RWPE1 (cell line): ENCODE measurements around the gene MYO5A.

Experiments used
- CTCF ChIA-PET: fragments of 350-600 bp; sonication (Branson Sonifier 250); formaldehyde crosslinking; extraction: SDS; loops from one replicate; lab custom pipeline; 2021; lab: Yijun Ruan, JAX
- POLR2A ChIA-PET: fragments of 400-600 bp; formaldehyde crosslinking; extraction: SDS; loops from one replicate; lab custom pipeline; 2020; ENCODE audit warnings: antibody characterized with exemption; ENCODE audit not compliant: low non-redundant PET; lab: Yijun Ruan, JAX
- DNase-seq: peaks from one replicate; pipeline ENCODE4 v3.0.0; 2012; ENCODE audit warnings: low spot score
- H3K27ac ChIP-seq: fragments of 450-650 bp; 2 replicates; pipeline ENCODE4 v1.5.1; 2017
- TF ChIP-seq, protein P1 (sequence below): fragments of 450-650 bp; conservative IDR thresholded peaks from 2 replicates; pipeline ENCODE4 v1.5.1; 2017; ENCODE audit warnings: low read depth, mild to moderate bottlenecking

Gene MYO5A

DNA sequence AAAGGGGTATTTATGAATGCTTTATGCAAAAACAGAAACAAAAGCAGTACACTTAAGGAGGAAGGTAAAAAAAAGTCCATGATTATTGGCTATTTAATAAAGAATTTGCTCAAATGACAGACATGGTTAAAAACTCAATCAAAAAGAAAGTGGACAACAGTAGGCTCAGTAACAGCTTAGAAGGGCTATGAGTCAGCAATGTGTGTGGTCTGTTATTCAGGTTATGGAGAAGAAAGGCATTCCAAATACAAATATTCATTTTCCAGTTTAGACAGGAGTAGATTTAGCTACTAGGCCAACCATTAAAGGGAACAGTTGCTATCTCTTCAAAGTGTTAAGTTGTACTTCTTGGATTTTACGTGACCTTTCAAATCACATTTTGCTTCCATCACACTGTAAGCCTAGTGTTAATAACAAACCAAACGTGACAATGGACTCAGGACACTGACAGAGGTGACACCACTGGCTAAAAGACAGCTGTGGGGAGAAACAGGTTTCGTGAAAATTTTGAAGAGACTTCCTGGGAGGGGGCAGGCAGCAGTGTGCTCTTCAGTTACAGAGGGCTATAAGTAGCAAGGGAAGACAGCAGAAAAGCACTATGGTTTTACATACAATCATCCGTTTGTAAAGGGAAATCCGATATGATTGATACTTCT, 191.4 kb downstream of the MYO5A start:
- ChIA-PET CTCF (interaction anchor here (0.6 kb wide), 1 partner anchor 186 kb away, joined by 4 read pairs; no protein-coding TSS in a partner anchor), POLR2A (interaction anchor here (0.6 kb wide), 1 partner anchor 212 kb away, joined by 4 read pairs; no protein-coding TSS in a partner anchor)
- no peak overlapping the region for H3K27ac ChIP-seq
- DNase-seq = peak; percentile 77
- TF ChIP-seq, protein P1, sequence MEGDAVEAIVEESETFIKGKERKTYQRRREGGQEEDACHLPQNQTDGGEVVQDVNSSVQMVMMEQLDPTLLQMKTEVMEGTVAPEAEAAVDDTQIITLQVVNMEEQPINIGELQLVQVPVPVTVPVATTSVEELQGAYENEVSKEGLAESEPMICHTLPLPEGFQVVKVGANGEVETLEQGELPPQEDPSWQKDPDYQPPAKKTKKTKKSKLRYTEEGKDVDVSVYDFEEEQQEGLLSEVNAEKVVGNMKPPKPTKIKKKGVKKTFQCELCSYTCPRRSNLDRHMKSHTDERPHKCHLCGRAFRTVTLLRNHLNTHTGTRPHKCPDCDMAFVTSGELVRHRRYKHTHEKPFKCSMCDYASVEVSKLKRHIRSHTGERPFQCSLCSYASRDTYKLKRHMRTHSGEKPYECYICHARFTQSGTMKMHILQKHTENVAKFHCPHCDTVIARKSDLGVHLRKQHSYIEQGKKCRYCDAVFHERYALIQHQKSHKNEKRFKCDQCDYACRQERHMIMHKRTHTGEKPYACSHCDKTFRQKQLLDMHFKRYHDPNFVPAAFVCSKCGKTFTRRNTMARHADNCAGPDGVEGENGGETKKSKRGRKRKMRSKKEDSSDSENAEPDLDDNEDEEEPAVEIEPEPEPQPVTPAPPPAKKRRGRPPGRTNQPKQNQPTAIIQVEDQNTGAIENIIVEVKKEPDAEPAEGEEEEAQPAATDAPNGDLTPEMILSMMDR = no peak

DNA sequence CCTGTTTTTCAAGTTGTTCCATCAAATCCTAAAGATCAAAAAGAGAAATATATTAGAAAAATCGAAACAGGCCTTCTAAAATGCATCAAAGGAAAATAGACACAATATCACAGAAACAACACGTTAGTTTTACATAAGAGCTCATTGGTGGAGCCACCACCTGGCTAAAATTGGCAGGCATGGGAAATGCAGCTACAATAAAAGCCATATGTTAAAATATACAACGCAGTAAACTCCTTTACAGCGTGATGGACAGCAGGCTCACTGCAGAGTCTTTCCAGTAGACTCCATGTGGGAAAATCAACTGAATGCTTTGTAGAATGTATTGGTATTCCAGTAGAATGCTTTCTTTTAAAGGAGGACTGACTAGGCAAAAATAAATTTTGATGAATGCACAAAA, 192.2 kb downstream of the MYO5A start:
- TF ChIP-seq, protein P1 = no peak
- ChIA-PET CTCF (no interaction called here), POLR2A (no interaction called here)
- no peak overlapping the region for H3K27ac ChIP-seq
- no peak for DNase-seq

DNA sequence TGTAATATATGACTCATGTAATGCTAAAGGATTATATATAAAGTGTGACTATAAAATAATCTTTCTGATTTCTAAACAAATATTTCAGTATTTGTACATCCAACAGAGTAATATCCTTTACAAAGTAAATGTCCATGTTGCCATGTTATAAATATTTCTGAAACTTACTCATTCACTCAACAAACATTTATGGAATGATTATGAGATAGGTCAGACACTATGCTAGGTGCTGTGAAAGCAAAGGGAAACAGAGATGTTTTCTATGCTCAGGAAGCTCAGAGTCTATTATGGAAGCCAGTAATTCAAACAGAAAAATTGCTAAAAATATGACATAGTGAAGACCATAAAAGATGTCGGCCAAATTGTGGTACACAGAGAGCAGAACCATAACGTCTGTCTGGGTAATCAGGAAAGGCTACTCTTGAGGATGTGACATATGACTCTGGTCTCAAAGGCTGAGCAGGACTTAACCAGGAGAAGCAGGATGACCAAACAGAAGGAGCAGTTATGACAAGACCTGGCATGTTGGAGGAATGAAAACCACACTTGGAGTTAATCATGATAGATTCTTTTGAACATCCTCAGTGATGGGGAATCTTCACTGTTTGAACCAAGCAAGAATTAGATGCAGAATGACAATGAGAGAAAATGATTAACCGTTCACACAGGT, 194.1 kb downstream of the MYO5A start:
- DNase-seq = peak; percentile 74
- no peak overlapping the region for H3K27ac ChIP-seq
- TF ChIP-seq, protein P1 = no peak
- POLR2A ChIA-PET = no interaction called here
- CTCF ChIA-PET = no interaction called here

DNA sequence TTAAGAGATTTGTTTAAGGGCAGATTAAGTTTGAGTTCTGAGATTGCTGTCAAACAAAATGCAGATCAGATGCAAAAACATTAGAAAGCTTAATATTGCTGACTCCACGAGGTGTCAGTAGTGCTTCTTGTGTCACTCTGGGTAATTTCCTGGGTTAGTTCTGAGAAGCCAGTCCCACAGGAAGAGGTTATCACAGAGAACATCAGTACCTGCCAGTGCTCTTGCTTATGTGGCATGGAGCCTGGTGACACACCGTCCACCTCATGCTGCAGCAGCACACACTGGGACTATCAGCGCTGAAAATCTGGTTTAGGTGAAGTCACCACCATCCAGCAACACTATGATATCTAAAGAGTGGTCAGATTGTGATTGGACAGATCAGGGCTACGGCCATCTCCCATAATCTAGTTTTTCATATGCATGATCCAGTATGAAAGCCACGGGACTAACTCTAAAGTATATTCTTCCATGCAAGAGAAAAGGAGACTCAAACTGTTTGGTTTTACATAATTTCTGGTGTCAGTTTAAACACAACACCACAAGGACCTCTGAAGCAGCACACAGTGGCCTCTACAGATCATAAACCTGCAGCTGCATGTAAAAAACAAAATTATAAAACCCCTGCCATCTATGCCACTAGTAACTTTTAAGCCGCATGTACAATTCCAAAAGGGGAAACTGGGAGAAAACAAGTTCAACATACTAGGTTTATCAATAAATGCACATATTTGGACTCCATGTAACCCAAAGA, 197.0 kb downstream of the MYO5A start:
- ChIA-PET POLR2A (no interaction called here), CTCF (interaction anchor here (0.5 to 1.0 kb wide), 14 partner anchors 12 to 1416 kb away, joined by 3 to 5 read pairs (median 3); no protein-coding TSS in a partner anchor)
- DNase-seq = peak; percentile 60
- TF ChIP-seq, protein P1 = peak; percentile 63
- H3K27ac ChIP-seq = no peak overlapping the region

DNA sequence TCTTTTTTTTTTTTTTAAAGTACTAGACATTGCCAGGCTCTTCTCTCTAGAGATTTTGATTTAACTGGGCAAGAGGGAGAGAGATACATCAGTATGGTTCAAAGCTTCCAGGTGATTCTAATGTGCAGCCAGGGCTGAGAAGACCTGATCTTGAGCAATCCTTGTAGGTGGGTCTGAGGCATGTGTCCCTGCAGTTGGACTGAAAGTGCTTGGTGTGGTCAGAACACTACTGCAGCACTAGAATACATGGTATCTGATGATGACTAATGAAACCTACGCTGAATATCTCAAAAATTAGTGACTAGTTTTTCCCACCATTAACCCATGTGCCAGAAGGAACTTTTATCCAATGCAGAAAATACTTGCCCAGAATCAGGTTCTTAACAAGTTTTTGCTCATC, 198.7 kb downstream of the MYO5A start:
- DNase-seq = no peak
- CTCF ChIA-PET = no interaction called here
- no peak overlapping the region for H3K27ac ChIP-seq
- POLR2A ChIA-PET = no interaction called here
- TF ChIP-seq, protein P1 = no peak

DNA sequence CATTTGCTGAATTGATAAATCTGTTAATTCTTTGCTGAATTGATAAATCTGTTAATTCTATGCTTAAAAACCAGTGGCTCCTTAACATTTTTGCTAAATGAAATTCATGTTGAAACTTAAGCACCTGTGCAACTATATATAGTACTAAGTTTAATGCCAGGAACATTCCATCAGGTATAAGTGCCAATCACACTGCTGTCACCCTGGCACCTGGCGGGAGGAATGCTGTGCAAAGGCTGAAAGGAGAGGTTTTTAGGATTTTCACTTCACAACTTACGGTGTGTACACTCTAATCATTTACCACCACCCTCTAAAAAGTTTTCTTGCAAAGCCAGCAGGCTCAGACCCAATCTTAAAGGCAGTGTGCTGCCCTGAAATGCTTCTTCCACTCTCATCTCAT, 199.5 kb downstream of the MYO5A start:
- POLR2A ChIA-PET = no interaction called here
- DNase-seq = no peak
- CTCF ChIA-PET = no interaction called here
- TF ChIP-seq, protein P1 = no peak
- H3K27ac ChIP-seq = no peak overlapping the region
